Activated T-helper 1 cell treated with anti-CD3 and anti-CD28 coated beads, Interleukin-12 subunit alpha, Interleukin-12 subunit beta, Interleukin-2, Interleukin-4 antibody, amounts not matched to agents 30 ng/mL and 10 ng/mL and 1 ng/mL, durations not matched to agents 14 hours and 24 hours and 36 hours (primary cell): ENCODE data around the gene HAP1. TPM values are rescaled to one million over a fixed set of nuclear protein-coding genes. Genes with fewer than 3 reads are reported as not detected.

ENCODE experiments used
- DNase-seq: peaks from one replicate; pipeline ENCODE4 v3.0.0; 2021; ENCODE audit warnings: low spot score
- H3K27ac Mint-ChIP-seq: one replicate; pipeline ENCODE4 v1.8.0; 2021; ENCODE audit warnings: mild to moderate bottlenecking, mixed read lengths
- H3K27me3 Mint-ChIP-seq: one replicate; pipeline ENCODE4 v1.8.0; 2022; ENCODE audit warnings: mild to moderate bottlenecking, moderate library complexity, mixed read lengths; ENCODE audit not compliant: insufficient read depth
- H3K36me3 Mint-ChIP-seq: one replicate; pipeline ENCODE4 v1.8.0; 2021; ENCODE audit warnings: low read depth, mixed read lengths
- H3K4me1 Mint-ChIP-seq: one replicate; pipeline ENCODE4 v1.8.0; 2021; ENCODE audit warnings: low read depth, mixed read lengths
- H3K4me3 Mint-ChIP-seq: one replicate; pipeline ENCODE4 v1.8.0; 2021; ENCODE audit warnings: mild to moderate bottlenecking, moderate library complexity, mixed read lengths
- H3K9me3 Mint-ChIP-seq: one replicate; pipeline ENCODE4 v1.8.0; 2021; ENCODE audit warnings: mixed read lengths
- intact Hi-C: fragments of 100-400 bp; cut with micrococcal nuclease; formaldehyde crosslinking; loops from one replicate; pipeline ENCODE4 v1.15.1; 2024
- total RNA-seq: library from RNA; stranded (reverse); gene quantifications from 2 replicates; pipeline ENCODE4 v1.2.3, GENCODE V29; 2022

The HAP1 gene
- total RNA-seq, 1 donor from 2014 or later, result not detected

GRCh38 chr17:41771389-41772206 lies 37.2 kb upstream of the HAP1 start:
- Mint-ChIP-seq H3K4me1 (no peaks in the 10 kb centered on the region), H3K27me3 (no peaks in the 10 kb centered on the region), H3K27ac (no peak overlapping the region), H3K4me3 (no peak overlapping the region), H3K9me3 (no peaks in the 10 kb centered on the region), H3K36me3 (no peaks in the 10 kb centered on the region)
- intact Hi-C loops, result no loop called here
- DNase-seq, result no peak

GRCh38 chr17:41769985-41770384 lies 35.5 kb upstream of the HAP1 start:
- Mint-ChIP-seq H3K4me1 (no peaks in the 10 kb centered on the region), H3K9me3 (no peaks in the 10 kb centered on the region), H3K36me3 (no peaks in the 10 kb centered on the region), H3K4me3 (no peak overlapping the region), H3K27ac (no peak overlapping the region), H3K27me3 (no peaks in the 10 kb centered on the region)
- no peak for DNase-seq
- intact Hi-C loops, result no loop called here

GRCh38 chr17:41769346-41769862 lies 35.0 kb upstream of the HAP1 start:
- no peak overlapping the region for H3K4me3 Mint-ChIP-seq
- no peaks in the 10 kb centered on the region for H3K9me3 Mint-ChIP-seq
- H3K36me3 Mint-ChIP-seq, result no peaks in the 10 kb centered on the region
- H3K27ac Mint-ChIP-seq, result no peak overlapping the region
- H3K27me3 Mint-ChIP-seq, result peaks cover 1% of the 10 kb centered on the region
- DNase-seq, result no peak
- no peaks in the 10 kb centered on the region for H3K4me1 Mint-ChIP-seq
- intact Hi-C loops, result no loop called here

- DNase-seq, result no peak
- intact Hi-C loops, result no loop called here
- Mint-ChIP-seq H3K9me3 (no peaks in the 10 kb centered on the region), H3K27ac (no peak overlapping the region), H3K4me1 (no peaks in the 10 kb centered on the region), H3K36me3 (no peaks in the 10 kb centered on the region), H3K4me3 (no peak overlapping the region), H3K27me3 (peaks cover 1% of the 10 kb centered on the region)
Observed at GRCh38 chr17:41768682-41769288, 34.3 kb upstream of the HAP1 start.

GRCh38 chr17:41767324-41768042 lies 33.0 kb upstream of the HAP1 start:
- no peak for DNase-seq
- intact Hi-C loops, result no loop called here
- H3K27ac Mint-ChIP-seq, result no peak overlapping the region

GRCh38 chr17:41766135-41766534 lies 31.7 kb upstream of the HAP1 start:
- H3K9me3 Mint-ChIP-seq, result no peaks in the 10 kb centered on the region
- DNase-seq, result no peak
- intact Hi-C loops, result no loop called here
- no peak overlapping the region for H3K4me3 Mint-ChIP-seq
- H3K4me1 Mint-ChIP-seq, result no peaks in the 10 kb centered on the region
- peaks cover 1% of the 10 kb centered on the region for H3K27me3 Mint-ChIP-seq
- H3K27ac Mint-ChIP-seq, result no peak overlapping the region
- H3K36me3 Mint-ChIP-seq, result no peaks in the 10 kb centered on the region

More at GRCh38 chr17:41767324-41768042, 33.0 kb upstream of the HAP1 start:
- no peaks in the 10 kb centered on the region for H3K4me1 Mint-ChIP-seq
- no peaks in the 10 kb centered on the region for H3K9me3 Mint-ChIP-seq
- no peak overlapping the region for H3K4me3 Mint-ChIP-seq
- peaks cover 1% of the 10 kb centered on the region for H3K27me3 Mint-ChIP-seq
- no peaks in the 10 kb centered on the region for H3K36me3 Mint-ChIP-seq

GRCh38 chr17:41763327-41763726 lies 28.9 kb upstream of the HAP1 start:
- no peak for DNase-seq
- intact Hi-C loops, result no loop called here
- Mint-ChIP-seq H3K9me3 (no peaks in the 10 kb centered on the region), H3K36me3 (no peaks in the 10 kb centered on the region), H3K27ac (no peak overlapping the region), H3K4me3 (no peak overlapping the region), H3K27me3 (peaks cover 1% of the 10 kb centered on the region), H3K4me1 (no peaks in the 10 kb centered on the region)

GRCh38 chr17:41762841-41763240 lies 28.4 kb upstream of the HAP1 start:
- no peaks in the 10 kb centered on the region for H3K4me1 Mint-ChIP-seq
- no peaks in the 10 kb centered on the region for H3K36me3 Mint-ChIP-seq
- peaks cover 1% of the 10 kb centered on the region for H3K27me3 Mint-ChIP-seq
- intact Hi-C loops, result no loop called here
- DNase-seq, result no peak
- H3K9me3 Mint-ChIP-seq, result no peaks in the 10 kb centered on the region
- H3K27ac Mint-ChIP-seq, result no peak overlapping the region
- H3K4me3 Mint-ChIP-seq, result no peak overlapping the region

GRCh38 chr17:41762391-41762790 lies 27.9 kb upstream of the HAP1 start:
- intact Hi-C loops, result no loop called here
- no peaks in the 10 kb centered on the region for H3K4me1 Mint-ChIP-seq
- peaks cover 1% of the 10 kb centered on the region for H3K27me3 Mint-ChIP-seq
- no peaks in the 10 kb centered on the region for H3K9me3 Mint-ChIP-seq
- DNase-seq, result no peak
- no peak overlapping the region for H3K4me3 Mint-ChIP-seq
- H3K27ac Mint-ChIP-seq, result no peak overlapping the region
- H3K36me3 Mint-ChIP-seq, result no peaks in the 10 kb centered on the region

- no peak overlapping the region for H3K4me3 Mint-ChIP-seq
- no peaks in the 10 kb centered on the region for H3K4me1 Mint-ChIP-seq
- peaks cover 1% of the 10 kb centered on the region for H3K27me3 Mint-ChIP-seq
- no peak for DNase-seq
- no peak overlapping the region for H3K27ac Mint-ChIP-seq
- H3K9me3 Mint-ChIP-seq, result no peaks in the 10 kb centered on the region
- no peaks in the 10 kb centered on the region for H3K36me3 Mint-ChIP-seq
- intact Hi-C loops, result no loop called here
Observed at GRCh38 chr17:41760878-41761277, 26.4 kb upstream of the HAP1 start.

GRCh38 chr17:41758601-41759000 lies 24.2 kb upstream of the HAP1 start:
- DNase-seq, result no peak
- intact Hi-C loops, result no loop called here
- Mint-ChIP-seq H3K4me3 (no peak overlapping the region), H3K9me3 (no peaks in the 10 kb centered on the region), H3K27ac (no peak overlapping the region), H3K4me1 (no peaks in the 10 kb centered on the region), H3K36me3 (no peaks in the 10 kb centered on the region), H3K27me3 (no peaks in the 10 kb centered on the region)

GRCh38 chr17:41754066-41754465 lies 19.6 kb upstream of the HAP1 start:
- Mint-ChIP-seq H3K27ac (no peak overlapping the region), H3K4me3 (no peak overlapping the region), H3K27me3 (peaks cover 2% of the 10 kb centered on the region), H3K36me3 (no peaks in the 10 kb centered on the region), H3K4me1 (no peaks in the 10 kb centered on the region), H3K9me3 (no peaks in the 10 kb centered on the region)
- intact Hi-C loops, result no loop called here
- DNase-seq, result no peak

GRCh38 chr17:41751288-41751687 lies 16.8 kb upstream of the HAP1 start:
- no peak for DNase-seq
- Mint-ChIP-seq H3K4me1 (no peaks in the 10 kb centered on the region), H3K27me3 (peaks cover 9% of the 10 kb centered on the region), H3K27ac (no peak overlapping the region), H3K4me3 (no peak overlapping the region), H3K36me3 (no peaks in the 10 kb centered on the region), H3K9me3 (no peaks in the 10 kb centered on the region)
- intact Hi-C loops, result no loop called here
